AG10803 (cell line): Measurements from ENCODE around the gene PANX3.

Experiments
- DNase-seq: peaks from one replicate; pipeline ENCODE4 v3.0.0; 2010; ENCODE audit warnings: low read depth
- H3K4me3 ChIP-seq: 2 replicates; pipeline ENCODE4 v1.5.1; 2011; ENCODE audit warnings: mild to moderate bottlenecking, low read length, control low read depth
- CTCF ChIP-seq: conservative IDR thresholded peaks from 2 replicates; pipeline ENCODE4 v1.5.1; 2011; ENCODE audit warnings: mild to moderate bottlenecking, low read length, control low read depth, inconsistent platforms

Gene PANX3

GRCh38 chr11:124657904-124658303 is 46.7 kb downstream of the PANX3 start:
- no peak overlapping the region for H3K4me3 ChIP-seq
- no peak for TF ChIP-seq CTCF
- DNase-seq, result no peak

GRCh38 chr11:124658501-124658900 is 47.3 kb downstream of the PANX3 start:
- H3K4me3 ChIP-seq, result no peak overlapping the region
- no peak for TF ChIP-seq CTCF
- no peak for DNase-seq

GRCh38 chr11:124658986-124659385 is 47.8 kb downstream of the PANX3 start:
- no peak for TF ChIP-seq CTCF
- DNase-seq, result no peak
- H3K4me3 ChIP-seq, result no peak overlapping the region

- TF ChIP-seq CTCF, result no peak
- DNase-seq, result no peak
- no peak overlapping the region for H3K4me3 ChIP-seq
These were observed 50.3 kb downstream of the PANX3 start for GRCh38 chr11:124661553-124661952.

GRCh38 chr11:124662106-124662505 is 50.9 kb downstream of the PANX3 start:
- TF ChIP-seq CTCF, result no peak
- H3K4me3 ChIP-seq, result no peak overlapping the region
- no peak for DNase-seq

GRCh38 chr11:124663861-124664260 is 52.6 kb downstream of the PANX3 start:
- no peak overlapping the region for H3K4me3 ChIP-seq
- no peak for DNase-seq
- TF ChIP-seq CTCF, result no peak

GRCh38 chr11:124667601-124668000 is 56.4 kb downstream of the PANX3 start:
- DNase-seq, result no peak
- H3K4me3 ChIP-seq, result no peak overlapping the region
- TF ChIP-seq CTCF, result no peak
